Measurements from ENCODE around the gene TMEM41A. TPM values are rescaled to one million over a fixed set of nuclear protein-coding genes. Genes with fewer than 3 reads are reported as not detected.
A peak's percentile ranks its signal among the peaks of the same experiment; 100 is the strongest.

Gene TMEM41A
- total and polyA plus RNA-seq, 2 experiments from 2014 or later, result 12.4 to 15.9 TPM

- TF ChIP-seq, protein P1, sequence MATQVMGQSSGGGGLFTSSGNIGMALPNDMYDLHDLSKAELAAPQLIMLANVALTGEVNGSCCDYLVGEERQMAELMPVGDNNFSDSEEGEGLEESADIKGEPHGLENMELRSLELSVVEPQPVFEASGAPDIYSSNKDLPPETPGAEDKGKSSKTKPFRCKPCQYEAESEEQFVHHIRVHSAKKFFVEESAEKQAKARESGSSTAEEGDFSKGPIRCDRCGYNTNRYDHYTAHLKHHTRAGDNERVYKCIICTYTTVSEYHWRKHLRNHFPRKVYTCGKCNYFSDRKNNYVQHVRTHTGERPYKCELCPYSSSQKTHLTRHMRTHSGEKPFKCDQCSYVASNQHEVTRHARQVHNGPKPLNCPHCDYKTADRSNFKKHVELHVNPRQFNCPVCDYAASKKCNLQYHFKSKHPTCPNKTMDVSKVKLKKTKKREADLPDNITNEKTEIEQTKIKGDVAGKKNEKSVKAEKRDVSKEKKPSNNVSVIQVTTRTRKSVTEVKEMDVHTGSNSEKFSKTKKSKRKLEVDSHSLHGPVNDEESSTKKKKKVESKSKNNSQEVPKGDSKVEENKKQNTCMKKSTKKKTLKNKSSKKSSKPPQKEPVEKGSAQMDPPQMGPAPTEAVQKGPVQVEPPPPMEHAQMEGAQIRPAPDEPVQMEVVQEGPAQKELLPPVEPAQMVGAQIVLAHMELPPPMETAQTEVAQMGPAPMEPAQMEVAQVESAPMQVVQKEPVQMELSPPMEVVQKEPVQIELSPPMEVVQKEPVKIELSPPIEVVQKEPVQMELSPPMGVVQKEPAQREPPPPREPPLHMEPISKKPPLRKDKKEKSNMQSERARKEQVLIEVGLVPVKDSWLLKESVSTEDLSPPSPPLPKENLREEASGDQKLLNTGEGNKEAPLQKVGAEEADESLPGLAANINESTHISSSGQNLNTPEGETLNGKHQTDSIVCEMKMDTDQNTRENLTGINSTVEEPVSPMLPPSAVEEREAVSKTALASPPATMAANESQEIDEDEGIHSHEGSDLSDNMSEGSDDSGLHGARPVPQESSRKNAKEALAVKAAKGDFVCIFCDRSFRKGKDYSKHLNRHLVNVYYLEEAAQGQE (IDR thresholded peaks at IDR 0.05; ENCODE audit: unreplicated experiment), result no peak
These were observed 12.4 kb downstream of the TMEM41A start (continued) for GRCh38 chr3:185486394-185486793.

DNA sequence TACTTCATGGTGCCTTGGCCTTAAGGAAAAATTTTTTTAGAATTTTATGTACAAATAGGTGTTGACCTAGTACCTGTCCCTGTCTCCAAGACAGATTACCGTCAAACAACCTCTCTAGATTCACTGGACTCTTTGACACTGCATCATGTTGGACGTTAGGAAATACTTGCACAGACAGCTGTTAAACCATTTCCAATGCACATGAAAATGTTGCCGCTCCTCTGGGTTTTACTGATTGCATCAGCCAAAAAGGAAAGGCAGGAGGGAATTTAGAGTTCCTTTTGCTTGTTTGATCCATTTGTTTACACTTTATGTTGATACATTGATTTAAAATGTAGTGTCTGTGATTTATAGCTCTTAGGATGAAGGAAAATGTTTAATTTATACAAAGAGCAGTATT lies 14.5 kb downstream of the TMEM41A start:
- Mint-ChIP-seq H3K4me3 (no peak overlapping the region), H3K27me3 (ENCODE audit: insufficient read depth, low read depth, poor library complexity) (no peaks in the 10 kb centered on the region), H3K36me3 (ENCODE audit: low read depth) (no peaks in the 10 kb centered on the region), H3K27ac (no peak overlapping the region), H3K4me1 (peaks cover 3% of the 10 kb centered on the region; the same call in 1 of the 3 replicates), H3K9me3 (no peaks in the 10 kb centered on the region)
- H3K27ac ChIP-seq (ENCODE audit: low read depth), result peak overlapping the region; percentile 40; the same call in 1 of the 2 replicates
- no peaks in the 10 kb centered on the region for H3K79me2 ChIP-seq (replicated peaks; ENCODE audit: insufficient read depth)
- H3K4me2 ChIP-seq, result no peak overlapping the region
- no peaks in the 10 kb centered on the region for H4K20me1 ChIP-seq (replicated peaks; ENCODE audit: insufficient read depth)
- H3K4me3 ChIP-seq, result no peak overlapping the region
- DNase-seq (ENCODE audit: low spot score), result no peak
- no peaks in the 10 kb centered on the region for H3K4me1 ChIP-seq (ENCODE audit: insufficient read depth)
- no peaks in the 10 kb centered on the region for H3K27me3 ChIP-seq (ENCODE audit: insufficient read depth)
- no peak overlapping the region for H2AFZ ChIP-seq
- no peaks in the 10 kb centered on the region for H3K36me3 ChIP-seq (ENCODE audit: insufficient read depth)
- no peak for ATAC-seq
- no peaks in the 10 kb centered on the region for H3K9me2 ChIP-seq (ENCODE audit: insufficient read depth)
- H3F3A ChIP-seq (replicated peaks; ENCODE audit: low read depth), result no peaks in the 10 kb centered on the region
- TF ChIP-seq JUNB (IDR thresholded peaks at IDR 0.05; ENCODE audit: unreplicated experiment) (no peak), ETS1 (IDR thresholded peaks at IDR 0.05) (no peak), CREB1 (CRISPR knock-in tag; IDR thresholded peaks at IDR 0.05; ENCODE audit: low read depth) (no peak), EZH2phosphoT487 (IDR thresholded peaks at IDR 0.05; ENCODE audit: unreplicated experiment) (no peak), STAT1 (IDR thresholded peaks at IDR 0.05; ENCODE audit: unreplicated experiment) (no peak), POLR2AphosphoS5 (IDR thresholded peaks at IDR 0.05; ENCODE audit: low read depth) (no peak), ZNF331 (CRISPR knock-in tag; IDR thresholded peaks at IDR 0.05; ENCODE audit: low read depth) (no peak)
- TF ChIP-seq, protein P2, sequence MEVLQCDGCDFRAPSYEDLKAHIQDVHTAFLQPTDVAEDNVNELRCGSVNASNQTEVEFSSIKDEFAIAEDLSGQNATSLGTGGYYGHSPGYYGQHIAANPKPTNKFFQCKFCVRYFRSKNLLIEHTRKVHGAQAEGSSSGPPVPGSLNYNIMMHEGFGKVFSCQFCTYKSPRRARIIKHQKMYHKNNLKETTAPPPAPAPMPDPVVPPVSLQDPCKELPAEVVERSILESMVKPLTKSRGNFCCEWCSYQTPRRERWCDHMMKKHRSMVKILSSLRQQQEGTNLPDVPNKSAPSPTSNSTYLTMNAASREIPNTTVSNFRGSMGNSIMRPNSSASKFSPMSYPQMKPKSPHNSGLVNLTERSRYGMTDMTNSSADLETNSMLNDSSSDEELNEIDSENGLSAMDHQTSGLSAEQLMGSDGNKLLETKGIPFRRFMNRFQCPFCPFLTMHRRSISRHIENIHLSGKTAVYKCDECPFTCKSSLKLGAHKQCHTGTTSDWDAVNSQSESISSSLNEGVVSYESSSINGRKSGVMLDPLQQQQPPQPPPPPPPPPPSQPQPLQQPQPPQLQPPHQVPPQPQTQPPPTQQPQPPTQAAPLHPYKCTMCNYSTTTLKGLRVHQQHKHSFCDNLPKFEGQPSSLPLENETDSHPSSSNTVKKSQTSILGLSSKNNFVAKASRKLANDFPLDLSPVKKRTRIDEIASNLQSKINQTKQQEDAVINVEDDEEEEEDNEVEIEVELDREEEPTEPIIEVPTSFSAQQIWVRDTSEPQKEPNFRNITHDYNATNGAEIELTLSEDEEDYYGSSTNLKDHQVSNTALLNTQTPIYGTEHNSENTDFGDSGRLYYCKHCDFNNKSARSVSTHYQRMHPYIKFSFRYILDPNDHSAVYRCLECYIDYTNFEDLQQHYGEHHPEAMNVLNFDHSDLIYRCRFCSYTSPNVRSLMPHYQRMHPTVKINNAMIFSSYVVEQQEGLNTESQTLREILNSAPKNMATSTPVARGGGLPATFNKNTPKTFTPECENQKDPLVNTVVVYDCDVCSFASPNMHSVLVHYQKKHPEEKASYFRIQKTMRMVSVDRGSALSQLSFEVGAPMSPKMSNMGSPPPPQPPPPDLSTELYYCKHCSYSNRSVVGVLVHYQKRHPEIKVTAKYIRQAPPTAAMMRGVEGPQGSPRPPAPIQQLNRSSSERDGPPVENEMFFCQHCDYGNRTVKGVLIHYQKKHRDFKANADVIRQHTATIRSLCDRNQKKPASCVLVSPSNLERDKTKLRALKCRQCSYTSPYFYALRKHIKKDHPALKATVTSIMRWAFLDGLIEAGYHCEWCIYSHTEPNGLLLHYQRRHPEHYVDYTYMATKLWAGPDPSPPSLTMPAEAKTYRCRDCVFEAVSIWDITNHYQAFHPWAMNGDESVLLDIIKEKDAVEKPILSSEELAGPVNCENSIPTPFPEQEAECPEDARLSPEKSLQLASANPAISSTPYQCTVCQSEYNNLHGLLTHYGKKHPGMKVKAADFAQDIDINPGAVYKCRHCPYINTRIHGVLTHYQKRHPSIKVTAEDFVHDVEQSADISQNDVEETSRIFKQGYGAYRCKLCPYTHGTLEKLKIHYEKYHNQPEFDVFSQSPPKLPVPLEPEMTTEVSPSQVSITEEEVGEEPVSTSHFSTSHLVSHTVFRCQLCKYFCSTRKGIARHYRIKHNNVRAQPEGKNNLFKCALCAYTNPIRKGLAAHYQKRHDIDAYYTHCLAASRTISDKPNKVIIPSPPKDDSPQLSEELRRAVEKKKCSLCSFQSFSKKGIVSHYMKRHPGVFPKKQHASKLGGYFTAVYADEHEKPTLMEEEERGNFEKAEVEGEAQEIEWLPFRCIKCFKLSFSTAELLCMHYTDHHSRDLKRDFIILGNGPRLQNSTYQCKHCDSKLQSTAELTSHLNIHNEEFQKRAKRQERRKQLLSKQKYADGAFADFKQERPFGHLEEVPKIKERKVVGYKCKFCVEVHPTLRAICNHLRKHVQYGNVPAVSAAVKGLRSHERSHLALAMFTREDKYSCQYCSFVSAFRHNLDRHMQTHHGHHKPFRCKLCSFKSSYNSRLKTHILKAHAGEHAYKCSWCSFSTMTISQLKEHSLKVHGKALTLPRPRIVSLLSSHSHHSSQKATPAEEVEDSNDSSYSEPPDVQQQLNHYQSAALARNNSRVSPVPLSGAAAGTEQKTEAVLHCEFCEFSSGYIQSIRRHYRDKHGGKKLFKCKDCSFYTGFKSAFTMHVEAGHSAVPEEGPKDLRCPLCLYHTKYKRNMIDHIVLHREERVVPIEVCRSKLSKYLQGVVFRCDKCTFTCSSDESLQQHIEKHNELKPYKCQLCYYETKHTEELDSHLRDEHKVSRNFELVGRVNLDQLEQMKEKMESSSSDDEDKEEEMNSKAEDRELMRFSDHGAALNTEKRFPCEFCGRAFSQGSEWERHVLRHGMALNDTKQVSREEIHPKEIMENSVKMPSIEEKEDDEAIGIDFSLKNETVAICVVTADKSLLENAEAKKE (CRISPR knock-in tag; IDR thresholded peaks at IDR 0.05), result no peak
- TF ChIP-seq, protein P1 (IDR thresholded peaks at IDR 0.05; ENCODE audit: unreplicated experiment), result no peak
